Activated T-helper 1 cell treated with anti-CD3 and anti-CD28 coated beads, Interleukin-2, amount 50 U/mL, for 16 hours (primary cell): ENCODE measurements around the gene EFTUD2.

Source experiments
- DNase-seq, 2 donors: peaks; one replicate each; pipeline ENCODE4 v3.0.0-alpha.2; 2020; ENCODE audit warnings: low read depth in 1 of 2, low spot score in 1 of 2

EFTUD2 gene

DNA sequence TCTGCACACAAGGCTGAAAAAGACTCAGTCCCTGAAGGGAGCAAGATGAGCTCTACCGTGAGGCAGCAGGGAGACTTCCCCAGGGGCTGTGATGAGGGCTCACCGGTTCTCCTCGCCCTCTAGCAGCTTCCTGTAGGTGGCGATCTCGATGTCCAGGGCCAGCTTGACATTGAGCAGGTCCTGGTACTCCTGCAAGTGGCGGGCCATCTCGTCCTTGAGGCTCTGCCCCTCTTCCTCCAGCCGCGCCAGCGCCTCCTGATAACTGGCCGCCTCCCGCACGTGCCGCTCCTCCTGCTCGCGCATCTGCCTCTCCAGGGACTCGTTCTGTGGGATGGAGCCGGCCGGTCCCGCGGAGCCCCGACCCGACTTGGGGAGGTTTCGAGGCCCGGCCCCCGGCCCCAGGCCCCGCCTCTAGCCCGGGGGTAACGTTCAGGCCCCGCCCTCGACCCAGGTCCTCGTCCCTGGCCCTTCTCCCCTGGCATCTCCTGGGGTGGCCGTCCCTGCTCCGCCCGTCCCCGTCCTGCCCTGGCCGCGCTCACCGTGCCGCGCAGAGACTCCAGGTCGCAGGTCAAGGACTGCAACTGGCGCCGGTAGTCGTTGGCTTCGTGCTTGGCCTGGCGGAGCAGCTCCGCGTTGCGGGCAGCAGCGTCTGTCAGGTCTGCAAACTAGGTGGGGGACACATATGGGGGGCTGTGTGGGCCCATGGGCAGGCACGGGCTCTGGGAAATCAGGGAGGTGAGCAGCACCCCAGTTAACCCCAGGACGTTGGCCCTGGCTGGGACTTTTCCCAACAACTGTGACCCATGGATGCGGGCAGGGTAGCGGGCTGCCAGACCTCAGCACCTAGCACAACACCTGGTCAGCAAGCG is 12.1 kb upstream of the EFTUD2 start:
- DNase-seq: peak in 1 of 2 donors; percentile 18

DNA sequence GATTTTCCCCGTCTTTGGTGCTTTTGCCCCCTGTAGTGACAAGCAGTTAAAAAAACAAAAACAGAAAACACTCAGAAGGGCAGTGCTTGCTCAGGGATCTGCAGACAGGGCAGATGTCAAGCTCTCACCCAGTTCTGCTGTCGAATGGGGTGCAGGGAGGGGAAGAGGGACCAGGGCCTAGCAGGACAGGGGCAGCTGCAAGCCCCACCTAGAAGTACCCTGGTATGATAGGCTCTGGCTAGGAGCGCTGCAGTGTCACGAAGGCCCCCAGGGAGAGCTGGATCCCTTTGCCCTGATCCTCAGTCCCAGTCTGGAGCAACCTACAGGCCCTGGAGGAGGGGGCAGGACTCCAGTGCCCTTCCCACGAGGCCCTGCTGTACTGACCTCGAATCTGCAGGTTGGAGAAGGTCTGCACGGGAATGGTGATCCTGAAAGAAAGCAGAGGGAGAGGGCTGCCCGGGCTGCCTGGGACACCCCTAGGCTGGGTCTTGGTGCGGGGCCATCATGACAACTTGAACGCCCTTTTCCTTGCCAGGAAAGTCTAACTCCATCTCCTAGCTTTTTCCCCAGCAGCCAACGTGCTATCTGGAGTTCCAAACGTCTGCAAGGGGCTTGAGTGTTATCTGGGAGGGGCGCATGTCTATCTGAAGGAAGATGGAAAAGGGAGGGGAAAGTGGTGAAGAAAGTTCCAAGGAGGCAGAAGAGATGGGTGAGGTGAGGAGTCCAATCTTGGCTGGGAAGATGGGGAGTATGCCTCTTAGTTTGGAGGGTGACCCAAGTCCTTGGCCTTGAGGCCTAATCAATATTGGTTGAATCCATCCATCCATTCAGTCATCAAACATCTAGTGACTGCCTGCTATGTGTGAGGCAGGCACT is 11.2 kb upstream of the EFTUD2 start:
- DNase-seq: no peak

DNA sequence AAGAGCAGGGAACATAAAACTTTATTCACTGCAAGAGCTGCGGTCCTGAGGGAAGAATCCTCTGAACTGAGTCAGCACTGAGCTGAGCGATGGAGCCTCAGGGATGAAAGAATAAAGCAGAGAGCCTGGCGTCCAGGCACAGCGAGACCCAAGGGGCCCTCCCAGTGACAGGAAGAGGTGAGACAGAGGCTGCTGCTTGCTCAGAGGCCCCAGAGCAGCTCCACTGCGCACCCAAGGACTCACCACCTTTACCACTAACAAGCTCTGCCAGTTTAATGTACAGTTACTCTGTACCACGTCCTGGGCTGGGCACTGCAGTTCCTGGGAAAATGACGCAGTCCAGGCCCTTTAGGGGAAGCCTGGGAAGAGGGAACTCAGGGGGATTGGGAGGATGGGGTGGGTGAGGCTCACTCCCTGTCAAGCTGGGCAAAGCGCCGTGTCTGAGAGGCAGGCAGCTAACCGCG is 10.5 kb upstream of the EFTUD2 start:
- no peak for DNase-seq

DNA sequence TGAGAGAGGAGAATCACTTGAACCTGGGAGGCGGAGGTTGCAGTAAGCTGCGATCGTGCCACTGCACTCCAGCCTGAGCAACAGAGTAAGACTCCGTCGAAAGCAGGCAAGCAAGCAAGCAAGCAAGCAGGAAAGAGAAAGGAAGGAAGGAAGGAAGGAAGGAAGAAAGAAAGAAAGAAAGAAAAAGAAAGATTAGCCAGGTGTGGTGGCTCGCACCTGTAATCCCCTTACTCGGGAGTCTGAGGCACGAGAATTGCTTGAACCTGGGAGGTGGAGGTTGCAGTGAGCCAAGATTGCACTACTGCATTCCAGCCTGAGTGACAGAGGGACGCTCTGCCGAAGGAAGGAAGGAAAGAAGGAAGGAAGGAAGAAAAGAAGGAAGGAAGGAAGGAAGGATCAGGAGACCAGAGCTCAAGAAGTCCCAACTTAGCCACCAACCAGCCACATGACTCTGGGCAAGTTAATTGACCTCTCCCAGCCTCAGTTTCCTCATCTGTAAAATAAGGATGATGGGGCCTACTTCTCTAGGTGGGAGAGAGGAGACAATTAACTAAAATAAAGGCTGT is 9.6 kb upstream of the EFTUD2 start:
- no peak for DNase-seq

DNA sequence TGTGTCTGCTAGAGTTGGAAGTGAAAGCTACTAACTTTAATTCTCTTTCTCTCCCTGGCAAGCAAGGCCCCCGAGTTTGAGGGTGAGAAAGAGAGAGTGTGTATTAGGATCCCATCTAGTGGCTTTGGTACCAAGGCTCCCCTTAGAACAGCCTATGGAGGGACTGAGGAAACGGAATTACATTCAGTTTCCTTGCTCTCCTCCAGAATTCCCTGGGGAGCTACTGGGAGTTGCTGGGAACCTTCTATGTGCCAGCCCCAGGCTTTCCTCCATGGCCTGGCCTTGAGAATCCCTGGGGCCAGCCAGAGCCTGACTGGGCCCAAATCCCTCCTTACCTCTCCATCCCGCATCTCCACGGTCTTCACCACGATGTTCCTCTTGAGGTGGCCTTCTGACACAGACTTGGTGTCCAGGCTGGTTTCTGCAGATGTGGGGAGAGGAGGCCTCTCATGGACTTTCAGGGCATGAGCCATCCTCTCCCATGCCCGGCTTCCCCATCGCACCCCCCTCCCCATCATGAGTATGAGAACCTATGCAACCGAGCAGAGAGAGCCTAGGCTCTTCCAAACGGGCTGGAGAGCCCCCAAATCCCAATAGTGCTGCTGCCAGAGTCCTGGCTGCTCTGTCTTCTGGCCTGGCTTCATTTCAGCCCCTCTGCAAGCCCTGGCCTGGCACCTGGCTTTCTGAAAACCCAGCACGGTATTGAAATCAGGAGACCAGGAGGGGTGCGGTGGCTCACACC is 8.7 kb upstream of the EFTUD2 start:
- DNase-seq: no peak

DNA sequence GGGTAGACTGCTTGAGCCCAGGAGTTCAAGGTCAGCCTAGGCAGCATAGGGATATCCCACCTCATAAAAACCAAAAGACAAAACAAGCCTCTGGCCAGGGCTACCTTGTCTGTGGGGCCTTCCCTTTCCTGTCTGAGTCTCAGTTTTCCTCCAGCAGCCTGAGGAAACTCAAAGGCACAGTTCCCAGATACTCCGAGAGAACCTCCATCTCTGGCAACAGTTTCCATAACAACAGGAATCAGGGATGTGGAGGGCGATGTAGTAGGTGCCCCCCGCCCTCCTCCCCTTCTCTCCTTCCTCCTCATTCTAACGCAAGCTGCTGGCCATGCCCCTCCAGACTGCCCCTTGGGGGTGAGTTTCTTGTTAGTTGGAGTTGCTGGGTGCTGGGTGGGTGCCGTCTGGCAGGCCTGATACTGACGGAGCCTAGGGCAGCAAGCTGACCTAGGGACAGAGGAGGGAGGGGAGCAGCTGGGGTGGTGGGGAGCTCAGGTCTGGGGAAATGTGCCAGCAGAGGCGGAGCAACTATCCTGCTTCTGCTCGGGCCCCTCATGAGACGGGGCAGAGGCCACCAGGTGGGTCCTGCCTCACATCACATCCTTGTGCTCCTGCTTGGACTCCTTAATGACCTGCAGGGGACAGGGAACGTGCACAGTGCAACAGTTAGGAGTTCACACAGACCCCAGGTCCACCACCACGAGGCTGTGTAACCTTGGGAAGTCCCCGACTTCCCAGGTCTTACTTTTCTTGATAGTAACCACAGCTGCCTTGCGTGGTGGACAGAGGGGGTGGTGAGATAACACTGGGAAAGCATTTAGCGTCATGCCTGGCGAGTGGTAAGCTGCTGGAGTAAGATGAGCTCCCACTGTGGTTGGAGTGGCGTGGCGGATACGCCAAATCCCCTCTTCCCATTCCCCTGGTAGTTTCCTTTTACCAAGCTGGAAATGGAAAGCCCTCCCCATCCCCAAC is 7.8 kb upstream of the EFTUD2 start:
- DNase-seq: no peak

DNA sequence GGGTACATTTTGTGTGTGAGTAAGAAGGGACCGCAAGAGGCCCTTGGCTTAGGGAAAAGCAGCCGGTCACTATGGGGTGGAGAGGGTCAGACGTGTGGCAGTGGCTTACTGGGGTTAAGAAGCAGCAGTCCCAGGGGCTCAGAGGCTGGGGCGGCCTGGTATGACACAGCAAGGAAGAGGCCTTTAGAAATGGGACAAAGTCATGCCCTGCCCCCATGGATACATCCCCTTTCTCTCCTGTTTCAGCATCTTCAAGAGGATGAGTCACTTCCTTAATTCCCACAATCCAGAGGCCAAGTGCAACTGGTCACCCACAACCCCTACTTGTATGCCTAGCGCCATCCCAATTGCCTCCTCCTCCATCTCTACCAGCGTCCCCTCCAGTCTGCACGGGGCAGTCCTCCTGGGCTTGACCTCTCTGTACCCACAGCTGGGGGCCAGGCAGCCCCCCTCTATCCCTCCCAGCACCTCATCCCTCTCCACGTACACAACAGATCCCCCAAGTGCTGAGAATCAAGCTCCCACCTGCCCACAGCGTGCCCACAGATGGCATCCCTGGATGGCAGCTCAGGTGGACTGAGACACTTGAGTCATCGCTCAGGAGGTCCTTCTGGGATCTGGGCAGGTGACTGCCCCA is 6.9 kb upstream of the EFTUD2 start:
- DNase-seq: no peak

DNA sequence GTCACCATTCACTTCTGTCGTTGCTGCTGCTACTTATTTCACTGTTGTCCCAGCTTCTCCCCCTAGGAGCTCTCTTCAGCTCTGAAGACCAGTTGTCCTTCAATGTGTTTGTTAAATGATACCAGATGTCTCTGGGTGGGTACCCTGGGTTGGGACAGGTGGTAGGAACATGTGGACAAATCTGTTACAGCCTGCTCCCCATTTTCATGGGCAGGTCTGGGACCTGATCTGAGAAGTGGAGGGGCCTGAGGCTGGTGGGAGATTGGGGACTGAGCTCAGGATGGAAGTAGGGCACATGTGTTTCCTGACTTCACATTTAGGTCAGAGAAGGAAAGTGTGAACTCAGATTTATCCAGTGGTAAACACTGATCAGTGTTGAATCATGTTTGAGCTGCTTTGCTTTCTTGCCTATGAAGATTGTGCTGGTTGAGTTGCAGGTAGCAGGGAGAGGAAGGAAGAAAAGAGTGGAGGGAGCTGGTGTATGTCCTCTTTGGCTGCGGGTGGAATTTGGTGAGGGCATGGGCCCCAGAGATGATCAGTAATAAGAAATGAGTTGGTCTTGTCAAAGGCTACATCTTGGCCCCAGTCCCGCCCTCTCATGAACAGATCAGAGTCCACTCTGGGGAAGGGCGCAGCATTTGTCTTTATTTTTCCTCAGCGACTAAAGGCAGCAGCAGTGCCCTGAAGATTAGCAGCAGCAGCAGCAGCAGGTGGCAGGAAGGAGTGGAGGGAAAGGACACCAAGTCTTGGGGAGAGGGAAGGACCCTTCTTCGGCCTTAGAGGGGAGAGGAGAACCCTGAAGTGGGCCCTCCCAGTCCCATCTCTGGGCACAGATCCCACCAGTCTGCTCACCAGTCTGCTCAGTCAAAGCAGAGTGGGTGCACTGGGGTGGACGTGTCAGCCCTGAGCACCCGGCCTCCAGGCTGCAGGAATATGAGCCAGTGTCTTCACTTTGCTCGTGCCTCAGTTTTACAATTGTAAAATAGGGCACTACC is 6.1 kb upstream of the EFTUD2 start:
- no peak for DNase-seq

DNA sequence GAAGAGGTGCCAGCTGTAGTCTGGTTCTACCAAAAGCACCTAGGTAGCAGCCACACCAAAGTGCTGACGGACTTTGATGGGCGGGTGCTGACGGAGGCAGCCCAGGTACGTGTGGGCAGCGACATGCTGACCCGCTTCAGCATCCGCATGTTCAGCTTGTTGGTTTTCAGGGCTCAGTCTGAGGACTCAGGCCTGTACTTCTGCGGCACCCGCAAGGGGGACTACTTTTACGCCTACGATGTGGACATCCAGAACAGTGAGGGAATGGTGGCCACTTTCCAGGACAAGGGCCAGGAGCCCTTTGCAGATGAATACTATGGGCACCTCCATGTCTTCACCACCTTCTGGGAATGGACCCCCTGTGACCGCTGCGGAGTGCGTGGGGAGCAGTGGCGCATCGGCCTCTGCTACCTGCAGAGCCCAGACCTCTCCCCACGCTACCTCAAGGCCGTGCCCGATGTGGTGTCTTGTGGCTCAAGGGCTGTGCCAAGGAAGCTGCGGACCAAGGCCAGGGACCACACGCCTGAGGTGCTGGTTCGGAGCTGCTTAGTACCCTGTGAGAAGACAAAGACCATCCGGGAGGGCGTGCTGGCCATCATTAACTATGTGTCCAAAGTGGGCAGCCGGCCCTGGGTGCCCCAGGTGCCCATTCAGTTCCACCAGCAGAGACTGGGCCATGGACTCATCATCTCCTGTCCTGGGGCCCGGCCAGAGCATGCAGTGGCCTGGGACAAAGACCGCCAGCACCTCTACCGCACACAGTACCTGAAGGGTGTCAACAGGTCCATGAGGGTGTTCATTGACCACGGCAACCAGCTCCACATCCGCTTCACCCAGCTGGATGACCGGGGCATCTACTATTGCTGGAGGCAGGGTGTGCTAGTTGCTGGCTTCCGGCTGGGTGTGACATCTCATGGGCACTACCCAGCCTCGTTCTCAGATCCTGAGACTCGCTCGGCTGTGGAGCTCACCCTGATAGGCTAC is 5.0 kb upstream of the EFTUD2 start:
- DNase-seq: no peak

DNA sequence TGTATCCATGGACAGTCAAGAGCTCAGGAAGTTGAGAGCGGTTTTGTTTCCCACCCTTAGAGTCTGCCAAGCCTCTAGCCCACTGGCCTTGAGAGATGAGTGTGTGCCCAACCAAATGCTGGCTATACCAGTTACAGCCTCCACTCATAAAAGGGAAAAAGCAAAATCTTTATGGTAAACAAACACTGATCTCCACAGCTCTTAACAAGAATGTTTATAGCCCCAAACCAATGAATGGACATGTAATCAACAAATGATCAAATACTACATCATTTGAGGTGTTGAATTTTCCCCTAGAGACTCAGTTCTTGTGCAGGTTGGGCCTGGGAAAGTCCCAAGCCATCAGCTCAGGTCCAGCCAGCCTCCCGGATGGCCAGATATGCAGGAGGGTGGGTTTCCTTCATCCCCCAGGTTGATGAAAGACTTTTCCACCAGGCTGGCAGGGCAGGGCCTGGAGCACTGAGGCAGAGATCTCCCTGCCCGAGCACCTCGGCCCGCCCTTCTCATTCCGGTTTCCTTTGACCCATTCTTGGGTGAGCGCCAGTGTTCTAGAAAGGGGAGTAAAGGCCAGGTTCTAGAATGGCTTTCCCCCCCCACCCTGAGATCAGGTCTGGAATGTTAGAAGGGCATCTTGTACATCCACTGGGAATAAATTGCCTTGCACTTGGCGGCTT is 3.9 kb upstream of the EFTUD2 start:
- DNase-seq: no peak

DNA sequence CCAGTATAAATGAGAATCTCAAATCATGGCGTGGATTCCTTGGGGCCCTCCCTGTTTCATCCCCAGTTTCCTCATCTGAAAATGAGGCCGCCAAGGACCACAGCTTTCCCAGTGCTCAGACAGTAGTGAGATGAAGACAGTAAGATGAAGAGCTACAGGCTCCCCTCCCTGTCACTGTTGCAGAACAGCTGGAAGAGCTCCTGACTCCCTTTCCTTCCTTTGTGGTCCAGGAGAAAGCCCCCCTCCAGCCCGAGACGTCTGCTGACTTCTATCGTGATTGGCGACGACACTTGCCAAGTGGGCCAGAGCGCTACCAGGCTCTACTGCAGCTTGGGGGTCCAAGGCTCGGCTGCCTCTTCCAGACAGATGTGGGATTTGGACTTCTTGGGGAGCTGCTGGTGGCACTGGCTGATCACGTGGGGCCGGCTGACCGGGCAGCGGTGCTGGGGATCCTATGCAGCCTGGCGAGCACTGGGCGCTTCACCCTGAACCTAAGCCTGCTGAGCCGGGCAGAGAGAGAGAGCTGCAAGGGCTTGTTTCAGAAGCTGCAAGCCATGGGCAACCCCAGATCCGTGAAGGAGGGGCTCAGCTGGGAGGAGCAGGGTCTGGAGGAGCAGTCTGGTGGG is 3.0 kb upstream of the EFTUD2 start:
- no peak for DNase-seq

DNA sequence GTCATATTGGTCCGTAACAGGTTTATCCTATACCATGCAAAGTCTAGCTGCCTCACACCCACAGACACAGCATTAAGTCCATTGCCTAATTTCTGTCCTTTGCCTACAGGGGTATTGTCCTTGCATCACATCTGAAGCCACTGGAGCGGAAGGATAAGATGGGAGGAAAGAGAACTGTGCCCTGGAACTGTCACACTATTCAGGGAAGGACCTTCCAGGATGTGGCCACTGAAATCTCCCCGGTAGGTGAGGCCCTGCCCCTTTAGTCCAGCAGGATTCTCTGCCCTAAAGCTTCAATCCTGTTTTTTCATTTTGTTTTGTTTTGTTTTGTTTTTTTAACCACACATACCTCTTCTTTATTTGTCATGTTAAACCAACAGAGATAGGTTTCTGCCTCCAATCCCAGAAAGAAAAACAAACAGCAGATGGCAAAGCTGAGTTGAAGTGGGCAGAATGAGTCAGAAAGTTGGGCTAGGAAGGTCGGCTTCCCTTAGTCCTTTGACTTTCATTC is 2.2 kb upstream of the EFTUD2 start:
- no peak for DNase-seq

DNA sequence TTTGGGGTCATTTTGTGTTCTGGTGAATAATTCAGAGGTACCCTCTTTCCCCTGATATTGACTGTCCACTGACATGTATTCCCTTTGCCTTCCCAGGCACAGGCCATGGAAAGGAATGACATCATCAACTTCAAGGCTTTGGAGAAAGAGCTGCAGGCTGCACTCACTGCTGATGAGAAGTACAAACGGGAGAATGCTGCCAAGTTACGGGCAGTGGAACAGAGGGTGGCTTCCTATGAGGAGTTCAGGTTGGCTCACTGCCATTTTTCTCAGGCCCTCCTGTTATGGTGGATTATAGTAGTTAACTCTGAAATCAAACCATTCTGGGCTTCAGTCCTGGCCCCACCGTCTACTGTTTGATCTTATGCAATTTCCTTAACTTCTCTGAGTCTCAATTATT is 1.6 kb upstream of the EFTUD2 start:
- no peak for DNase-seq

DNA sequence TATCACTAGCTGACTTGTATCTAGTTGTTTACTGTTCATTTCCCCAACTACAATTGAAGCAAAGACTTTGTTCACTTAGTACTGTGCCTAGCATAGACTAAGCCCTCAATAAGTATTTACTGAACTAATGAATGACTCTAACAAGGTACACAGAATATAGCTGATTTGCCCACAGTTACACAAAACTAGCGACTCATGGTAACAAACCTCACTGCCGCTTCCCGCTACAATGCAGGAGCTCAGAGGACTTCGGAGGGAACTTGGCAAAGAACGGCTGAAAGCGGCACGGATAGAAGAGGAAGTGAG is 524 bp downstream of the EFTUD2 start:
- DNase-seq: no peak

DNA sequence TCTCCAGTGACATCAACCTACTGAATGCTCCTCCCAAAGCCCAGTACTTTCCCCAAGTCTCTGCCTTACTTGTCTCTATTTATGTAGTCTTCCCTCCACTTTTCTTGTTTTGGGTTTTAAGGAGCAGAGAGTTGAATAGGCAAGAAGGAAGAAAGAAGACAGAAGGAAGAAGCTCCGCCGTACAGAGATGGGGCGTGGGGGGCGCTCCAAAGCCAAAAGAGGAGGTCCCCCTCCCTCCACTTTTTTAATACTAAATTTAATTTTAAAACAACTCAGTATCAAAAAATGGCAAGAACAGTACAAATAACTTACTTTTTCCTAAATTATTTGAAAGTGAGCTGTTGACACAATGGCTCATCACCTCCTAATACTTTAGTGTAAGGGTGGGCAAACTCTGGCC is 4.6 kb downstream of the EFTUD2 start:
- DNase-seq: no peak

DNA sequence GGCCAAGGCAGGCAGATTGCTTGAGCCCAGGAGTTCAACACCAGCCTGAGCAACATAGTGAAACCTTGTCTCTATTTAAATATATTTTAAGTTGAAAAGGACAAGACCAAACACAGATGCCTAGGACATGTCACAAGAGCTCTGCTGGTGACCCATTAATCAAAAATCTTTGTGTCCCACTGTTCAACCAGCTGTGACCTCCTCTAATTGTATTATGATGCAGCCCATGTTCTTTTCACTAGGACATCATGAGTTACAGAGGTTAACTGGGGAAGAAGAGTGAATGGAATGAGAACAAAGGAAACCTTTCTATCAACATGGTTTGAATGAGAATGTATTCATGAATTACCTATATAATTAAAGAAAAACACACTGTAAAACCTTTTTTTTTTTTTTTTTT is 7.0 kb downstream of the EFTUD2 start:
- no peak for DNase-seq
